ENCODE results near the gene RO60. TPM values are rescaled to one million over a fixed set of nuclear protein-coding genes. Genes with fewer than 3 reads are reported as not detected.

RO60 gene
- total RNA-seq, 1 experiment from 2014 or later: 63.6 TPM

GRCh38 chr1:193068013-193068412 is 8.6 kb downstream of the RO60 start:
- Mint-ChIP-seq H3K4me3 (ENCODE audit: low read depth, unreplicated experiment) (no peak overlapping the region), H3K9me3 (ENCODE audit: low read depth, unreplicated experiment) (no peaks in the 10 kb centered on the region), H3K36me3 (ENCODE audit: insufficient read depth, unreplicated experiment) (peaks cover 6% of the 10 kb centered on the region), H3K4me1 (ENCODE audit: low read depth, unreplicated experiment) (peaks cover 25% of the 10 kb centered on the region), H3K27me3 (ENCODE audit: unreplicated experiment) (no peaks in the 10 kb centered on the region), H3K27ac (ENCODE audit: unreplicated experiment) (no peak overlapping the region)
- intact Hi-C loops (cut with micrococcal nuclease; ENCODE audit: unreplicated experiment): no loop called here
- BruUV-seq (replicated peaks): no TSS peak
- TF ChIP-seq CTCF (IDR thresholded peaks at IDR 0.05; ENCODE audit: unreplicated experiment): no peak
- no peak for DNase-seq
- CTCF ChIA-PET: no interaction called here

GRCh38 chr1:193069748-193070385 is 10.5 kb downstream of the RO60 start:
- Mint-ChIP-seq H3K27me3 (ENCODE audit: unreplicated experiment) (no peaks in the 10 kb centered on the region), H3K36me3 (ENCODE audit: insufficient read depth, unreplicated experiment) (peaks cover 6% of the 10 kb centered on the region), H3K9me3 (ENCODE audit: low read depth, unreplicated experiment) (no peaks in the 10 kb centered on the region), H3K4me1 (ENCODE audit: low read depth, unreplicated experiment) (peaks cover 20% of the 10 kb centered on the region), H3K27ac (ENCODE audit: unreplicated experiment) (no peak overlapping the region), H3K4me3 (ENCODE audit: low read depth, unreplicated experiment) (no peak overlapping the region)
- BruUV-seq (replicated peaks): no TSS peak
- intact Hi-C loops (cut with micrococcal nuclease; ENCODE audit: unreplicated experiment): no loop called here
- CTCF ChIA-PET: interaction anchor here (0.6 to 2.1 kb wide), 2 partner anchors 9 to 1422 kb away, joined by 6 to 7 read pairs; no protein-coding TSS in a partner anchor
- no peak for DNase-seq
- peak; percentile 44 for TF ChIP-seq CTCF (IDR thresholded peaks at IDR 0.05; ENCODE audit: unreplicated experiment)

GRCh38 chr1:193070386-193070753 is 11.0 kb downstream of the RO60 start:
- H3K36me3 Mint-ChIP-seq (ENCODE audit: insufficient read depth, unreplicated experiment): peaks cover 6% of the 10 kb centered on the region
- CTCF ChIA-PET: interaction anchor here (2.1 kb wide), 1 partner anchor 10 kb away, joined by 6 read pairs; no protein-coding TSS in a partner anchor
- BruUV-seq (replicated peaks): no TSS peak
- no peaks in the 10 kb centered on the region for H3K9me3 Mint-ChIP-seq (ENCODE audit: low read depth, unreplicated experiment)
- DNase-seq: no peak
- H3K27ac Mint-ChIP-seq (ENCODE audit: unreplicated experiment): no peak overlapping the region
- no peaks in the 10 kb centered on the region for H3K27me3 Mint-ChIP-seq (ENCODE audit: unreplicated experiment)
- no peak for TF ChIP-seq CTCF (IDR thresholded peaks at IDR 0.05; ENCODE audit: unreplicated experiment)
- intact Hi-C loops (cut with micrococcal nuclease; ENCODE audit: unreplicated experiment): no loop called here
- no peak overlapping the region for H3K4me3 Mint-ChIP-seq (ENCODE audit: low read depth, unreplicated experiment)
- H3K4me1 Mint-ChIP-seq (ENCODE audit: low read depth, unreplicated experiment): peaks cover 15% of the 10 kb centered on the region

GRCh38 chr1:193070942-193071341 is 11.5 kb downstream of the RO60 start:
- Mint-ChIP-seq H3K27ac (ENCODE audit: unreplicated experiment) (no peak overlapping the region), H3K4me3 (ENCODE audit: low read depth, unreplicated experiment) (no peak overlapping the region)
- CTCF ChIA-PET: interaction anchor here (2.1 kb wide), 1 partner anchor 10 kb away, joined by 6 read pairs; no protein-coding TSS in a partner anchor

More at GRCh38 chr1:193070942-193071341, 11.5 kb downstream of the RO60 start:
- intact Hi-C loops (cut with micrococcal nuclease; ENCODE audit: unreplicated experiment): no loop called here
- TF ChIP-seq CTCF (IDR thresholded peaks at IDR 0.05; ENCODE audit: unreplicated experiment): no peak
- peaks cover 6% of the 10 kb centered on the region for H3K36me3 Mint-ChIP-seq (ENCODE audit: insufficient read depth, unreplicated experiment)
- DNase-seq: no peak
- H3K27me3 Mint-ChIP-seq (ENCODE audit: unreplicated experiment): no peaks in the 10 kb centered on the region
- no peaks in the 10 kb centered on the region for H3K9me3 Mint-ChIP-seq (ENCODE audit: low read depth, unreplicated experiment)
- peaks cover 9% of the 10 kb centered on the region for H3K4me1 Mint-ChIP-seq (ENCODE audit: low read depth, unreplicated experiment)
- BruUV-seq (replicated peaks): no TSS peak
